Measurements from ENCODE around the gene PRKACB. TPM values are rescaled to one million over a fixed set of nuclear protein-coding genes. Genes with fewer than 3 reads are reported as not detected.

Gene PRKACB
- polyA plus RNA-seq, 1 experiment: 33.4 TPM

GRCh38 chr1:84171481-84171880 lies 27.4 kb downstream of the PRKACB start:
- no peaks in the 10 kb centered on the region for H3K9me3 ChIP-seq (ENCODE audit: control insufficient read depth, insufficient read depth, low read length)
- POLR2A ChIA-PET: no interaction called here
- no peak for DNase-seq (ENCODE audit: low read depth, low spot score)
- no peaks in the 10 kb centered on the region for H3K27me3 ChIP-seq (ENCODE audit: control insufficient read depth, insufficient read depth, low read length)
- H3K4me3 ChIP-seq (ENCODE audit: low read depth, low read length): no peak overlapping the region
- CTCF ChIA-PET: no interaction called here
- TF ChIP-seq, protein P1, sequence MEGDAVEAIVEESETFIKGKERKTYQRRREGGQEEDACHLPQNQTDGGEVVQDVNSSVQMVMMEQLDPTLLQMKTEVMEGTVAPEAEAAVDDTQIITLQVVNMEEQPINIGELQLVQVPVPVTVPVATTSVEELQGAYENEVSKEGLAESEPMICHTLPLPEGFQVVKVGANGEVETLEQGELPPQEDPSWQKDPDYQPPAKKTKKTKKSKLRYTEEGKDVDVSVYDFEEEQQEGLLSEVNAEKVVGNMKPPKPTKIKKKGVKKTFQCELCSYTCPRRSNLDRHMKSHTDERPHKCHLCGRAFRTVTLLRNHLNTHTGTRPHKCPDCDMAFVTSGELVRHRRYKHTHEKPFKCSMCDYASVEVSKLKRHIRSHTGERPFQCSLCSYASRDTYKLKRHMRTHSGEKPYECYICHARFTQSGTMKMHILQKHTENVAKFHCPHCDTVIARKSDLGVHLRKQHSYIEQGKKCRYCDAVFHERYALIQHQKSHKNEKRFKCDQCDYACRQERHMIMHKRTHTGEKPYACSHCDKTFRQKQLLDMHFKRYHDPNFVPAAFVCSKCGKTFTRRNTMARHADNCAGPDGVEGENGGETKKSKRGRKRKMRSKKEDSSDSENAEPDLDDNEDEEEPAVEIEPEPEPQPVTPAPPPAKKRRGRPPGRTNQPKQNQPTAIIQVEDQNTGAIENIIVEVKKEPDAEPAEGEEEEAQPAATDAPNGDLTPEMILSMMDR (IDR thresholded peaks at IDR 0.05; ENCODE audit: low read depth, low read length): no peak
- H3K27ac ChIP-seq (ENCODE audit: low read depth, low read length): no peak overlapping the region

GRCh38 chr1:84174051-84174556 lies 30.0 kb downstream of the PRKACB start:
- ChIA-PET CTCF (no interaction called here), POLR2A (no interaction called here)
- H3K4me3 ChIP-seq (ENCODE audit: low read depth, low read length): no peak overlapping the region

GRCh38 chr1:84181350-84182005 lies 37.4 kb downstream of the PRKACB start:
- no peak for DNase-seq (ENCODE audit: low read depth, low spot score)
- Histone ChIP-seq H3K27me3 (ENCODE audit: control insufficient read depth, insufficient read depth, low read length) (no peaks in the 10 kb centered on the region), H3K4me3 (ENCODE audit: low read depth, low read length) (no peak overlapping the region), H3K27ac (ENCODE audit: low read depth, low read length) (no peak overlapping the region), H3K9me3 (ENCODE audit: control insufficient read depth, insufficient read depth, low read length) (no peaks in the 10 kb centered on the region)
- ChIA-PET CTCF (interaction anchor here (1.0 kb wide), 1 partner anchor 252 kb away, joined by 3 read pairs; no protein-coding TSS in a partner anchor), POLR2A (no interaction called here)
- TF ChIP-seq, protein P1 (IDR thresholded peaks at IDR 0.05; ENCODE audit: low read depth, low read length): no peak

More at GRCh38 chr1:84174051-84174556, 30.0 kb downstream of the PRKACB start:
- no peak overlapping the region for H3K27ac ChIP-seq (ENCODE audit: low read depth, low read length)
- TF ChIP-seq, protein P1 (IDR thresholded peaks at IDR 0.05; ENCODE audit: low read depth, low read length): no peak
- no peaks in the 10 kb centered on the region for H3K9me3 ChIP-seq (ENCODE audit: control insufficient read depth, insufficient read depth, low read length)
- DNase-seq (ENCODE audit: low read depth, low spot score): no peak
- no peaks in the 10 kb centered on the region for H3K27me3 ChIP-seq (ENCODE audit: control insufficient read depth, insufficient read depth, low read length)

- CTCF ChIA-PET: no interaction called here
- peaks cover 4% of the 10 kb centered on the region; the same call in 1 of the 2 replicates for H3K9me3 ChIP-seq (ENCODE audit: control insufficient read depth, insufficient read depth, low read length)
- DNase-seq (ENCODE audit: low read depth, low spot score): no peak
- POLR2A ChIA-PET: no interaction called here
- H3K4me3 ChIP-seq (ENCODE audit: low read depth, low read length): no peak overlapping the region
- TF ChIP-seq, protein P1 (IDR thresholded peaks at IDR 0.05; ENCODE audit: low read depth, low read length): no peak
- H3K27ac ChIP-seq (ENCODE audit: low read depth, low read length): no peak overlapping the region
- no peaks in the 10 kb centered on the region for H3K27me3 ChIP-seq (ENCODE audit: control insufficient read depth, insufficient read depth, low read length)
Observed at GRCh38 chr1:84190455-84190854, 46.4 kb downstream of the PRKACB start.

DNA sequence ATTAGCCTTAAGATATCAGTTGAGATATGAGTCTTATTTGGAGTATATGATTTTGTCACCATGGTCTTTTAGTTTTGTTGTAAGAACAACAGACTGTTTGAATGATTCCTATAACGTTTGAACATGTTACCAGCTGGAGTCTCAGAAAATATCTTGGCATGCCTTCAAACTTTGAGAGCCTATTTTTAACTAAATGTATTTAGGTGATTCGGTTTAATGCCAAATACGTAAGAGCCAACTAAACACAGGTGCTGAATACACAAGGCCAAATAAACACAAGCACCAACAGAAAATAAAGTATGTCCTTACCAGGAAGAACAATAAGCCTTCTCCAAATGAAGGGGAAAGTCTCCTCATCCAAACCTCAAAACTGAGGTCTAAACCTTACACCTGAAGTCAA lies 48.6 kb downstream of the PRKACB start:
- H3K4me3 ChIP-seq (ENCODE audit: low read depth, low read length): no peak overlapping the region
- CTCF ChIA-PET: no interaction called here
- DNase-seq (ENCODE audit: low read depth, low spot score): no peak
- TF ChIP-seq, protein P1 (IDR thresholded peaks at IDR 0.05; ENCODE audit: low read depth, low read length): no peak
- POLR2A ChIA-PET: no interaction called here
- no peaks in the 10 kb centered on the region for H3K27me3 ChIP-seq (ENCODE audit: control insufficient read depth, insufficient read depth, low read length)
- H3K27ac ChIP-seq (ENCODE audit: low read depth, low read length): no peak overlapping the region
- peaks cover 4% of the 10 kb centered on the region; the same call in 1 of the 2 replicates for H3K9me3 ChIP-seq (ENCODE audit: control insufficient read depth, insufficient read depth, low read length)

Data from AG04450 (cell line).